HepG2 (cell line): ENCODE results near the gene STK32B.

Experiments used
- KDM6A ChIP-seq: IDR thresholded peaks from 2 replicates; pipeline ENCODE4 v1.6.1; 2016; ENCODE audit warnings: low read depth
- MAFF ChIP-seq: IDR thresholded peaks from 2 replicates; pipeline ENCODE4 v1.6.1; 2011; ENCODE audit warnings: low read depth, low read length, improper control_type of control experiment
- MAX ChIP-seq: IDR thresholded peaks from 2 replicates; pipeline ENCODE4 v1.6.1; 2012; ENCODE audit warnings: inconsistent platforms
- RAD21 ChIP-seq: fragments of 450-650 bp; formaldehyde crosslinking; IDR thresholded peaks from 2 replicates; pipeline ENCODE4 v1.5.0; 2020; ENCODE audit warnings: mild to moderate bottlenecking
- TERF1 ChIP-seq: sonication (generic); formaldehyde crosslinking; IDR thresholded peaks from 2 replicates; pipeline ENCODE4 v1.8.0; 2022; ENCODE audit warnings: mild to moderate bottlenecking, missing genetic modification reagents, moderate library complexity
- ZNF317 ChIP-seq: sonication (generic); formaldehyde crosslinking; IDR thresholded peaks from 2 replicates; pipeline ENCODE4 v1.5.0; 2020; ENCODE audit warnings: mild to moderate bottlenecking, missing genetic modification reagents
- ZNF691 ChIP-seq: sonication (generic); formaldehyde crosslinking; IDR thresholded peaks from 2 replicates; pipeline ENCODE4 v1.4.0; 2020; ENCODE audit warnings: missing genetic modification reagents, low read depth, mild to moderate bottlenecking, borderline replicate concordance

- TF ChIP-seq RAD21 (no peak), TERF1 (CRISPR knock-in tag) (no peak), KDM6A (no peak), ZNF691 (no peak), MAFF (no peak), ZNF317 (CRISPR knock-in tag) (no peak), MAX (no peak)
These were observed 427.4 kb downstream of the STK32B start for GRCh38 chr4:5478697-5479096.
